ENCODE measurements around the gene PGRMC1.

DNA sequence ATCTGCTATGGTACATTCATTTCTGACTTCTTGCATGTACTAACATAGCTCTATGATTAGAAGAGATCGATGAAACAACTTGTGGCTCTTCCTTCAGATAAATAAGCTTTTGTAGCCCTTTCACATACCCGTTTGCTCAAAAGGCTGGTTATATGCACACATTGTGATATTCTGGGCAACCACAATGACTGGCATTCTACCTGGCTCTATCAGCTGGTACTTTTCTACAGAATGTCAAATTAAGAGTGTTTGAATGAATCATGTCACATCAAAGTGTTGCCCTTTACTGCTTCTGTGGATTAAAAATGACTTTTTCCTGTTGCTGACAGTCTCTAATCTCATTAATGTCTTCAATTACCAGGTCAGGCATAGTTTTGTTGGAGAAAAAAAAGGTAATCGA lies 11.6 kb downstream of the PGRMC1 start:
- TF ChIP-seq ZNF707 (tag by site-specific recombination; IDR thresholded peaks at IDR 0.05) (no peak), ZBTB17 (tag by site-specific recombination; IDR thresholded peaks at IDR 0.05) (no peak)
- TF ChIP-seq, protein P1, sequence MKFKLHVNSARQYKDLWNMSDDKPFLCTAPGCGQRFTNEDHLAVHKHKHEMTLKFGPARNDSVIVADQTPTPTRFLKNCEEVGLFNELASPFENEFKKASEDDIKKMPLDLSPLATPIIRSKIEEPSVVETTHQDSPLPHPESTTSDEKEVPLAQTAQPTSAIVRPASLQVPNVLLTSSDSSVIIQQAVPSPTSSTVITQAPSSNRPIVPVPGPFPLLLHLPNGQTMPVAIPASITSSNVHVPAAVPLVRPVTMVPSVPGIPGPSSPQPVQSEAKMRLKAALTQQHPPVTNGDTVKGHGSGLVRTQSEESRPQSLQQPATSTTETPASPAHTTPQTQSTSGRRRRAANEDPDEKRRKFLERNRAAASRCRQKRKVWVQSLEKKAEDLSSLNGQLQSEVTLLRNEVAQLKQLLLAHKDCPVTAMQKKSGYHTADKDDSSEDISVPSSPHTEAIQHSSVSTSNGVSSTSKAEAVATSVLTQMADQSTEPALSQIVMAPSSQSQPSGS (tag by site-specific recombination; IDR thresholded peaks at IDR 0.05; ENCODE audit: low read depth): no peak
- TF ChIP-seq, protein P2, sequence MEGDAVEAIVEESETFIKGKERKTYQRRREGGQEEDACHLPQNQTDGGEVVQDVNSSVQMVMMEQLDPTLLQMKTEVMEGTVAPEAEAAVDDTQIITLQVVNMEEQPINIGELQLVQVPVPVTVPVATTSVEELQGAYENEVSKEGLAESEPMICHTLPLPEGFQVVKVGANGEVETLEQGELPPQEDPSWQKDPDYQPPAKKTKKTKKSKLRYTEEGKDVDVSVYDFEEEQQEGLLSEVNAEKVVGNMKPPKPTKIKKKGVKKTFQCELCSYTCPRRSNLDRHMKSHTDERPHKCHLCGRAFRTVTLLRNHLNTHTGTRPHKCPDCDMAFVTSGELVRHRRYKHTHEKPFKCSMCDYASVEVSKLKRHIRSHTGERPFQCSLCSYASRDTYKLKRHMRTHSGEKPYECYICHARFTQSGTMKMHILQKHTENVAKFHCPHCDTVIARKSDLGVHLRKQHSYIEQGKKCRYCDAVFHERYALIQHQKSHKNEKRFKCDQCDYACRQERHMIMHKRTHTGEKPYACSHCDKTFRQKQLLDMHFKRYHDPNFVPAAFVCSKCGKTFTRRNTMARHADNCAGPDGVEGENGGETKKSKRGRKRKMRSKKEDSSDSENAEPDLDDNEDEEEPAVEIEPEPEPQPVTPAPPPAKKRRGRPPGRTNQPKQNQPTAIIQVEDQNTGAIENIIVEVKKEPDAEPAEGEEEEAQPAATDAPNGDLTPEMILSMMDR (tag by site-specific recombination; IDR thresholded peaks at IDR 0.05): no peak
- TF ChIP-seq, protein P3, sequence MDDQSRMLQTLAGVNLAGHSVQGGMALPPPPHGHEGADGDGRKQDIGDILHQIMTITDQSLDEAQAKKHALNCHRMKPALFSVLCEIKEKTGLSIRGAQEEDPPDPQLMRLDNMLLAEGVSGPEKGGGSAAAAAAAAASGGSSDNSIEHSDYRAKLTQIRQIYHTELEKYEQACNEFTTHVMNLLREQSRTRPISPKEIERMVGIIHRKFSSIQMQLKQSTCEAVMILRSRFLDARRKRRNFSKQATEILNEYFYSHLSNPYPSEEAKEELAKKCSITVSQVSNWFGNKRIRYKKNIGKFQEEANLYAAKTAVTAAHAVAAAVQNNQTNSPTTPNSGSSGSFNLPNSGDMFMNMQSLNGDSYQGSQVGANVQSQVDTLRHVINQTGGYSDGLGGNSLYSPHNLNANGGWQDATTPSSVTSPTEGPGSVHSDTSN (CRISPR knock-in tag; IDR thresholded peaks at IDR 0.05): no peak
- TF ChIP-seq, protein P4, sequence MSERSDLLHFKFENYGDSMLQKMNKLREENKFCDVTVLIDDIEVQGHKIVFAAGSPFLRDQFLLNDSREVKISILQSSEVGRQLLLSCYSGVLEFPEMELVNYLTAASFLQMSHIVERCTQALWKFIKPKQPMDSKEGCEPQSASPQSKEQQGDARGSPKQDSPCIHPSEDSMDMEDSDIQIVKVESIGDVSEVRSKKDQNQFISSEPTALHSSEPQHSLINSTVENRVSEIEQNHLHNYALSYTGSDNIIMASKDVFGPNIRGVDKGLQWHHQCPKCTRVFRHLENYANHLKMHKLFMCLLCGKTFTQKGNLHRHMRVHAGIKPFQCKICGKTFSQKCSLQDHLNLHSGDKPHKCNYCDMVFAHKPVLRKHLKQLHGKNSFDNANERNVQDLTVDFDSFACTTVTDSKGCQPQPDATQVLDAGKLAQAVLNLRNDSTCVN (tag by site-specific recombination; optimal IDR thresholded peaks at IDR 0.05): no peak
